HG02981 (cell line): ENCODE data around the gene ILF2.
A peak's percentile ranks its signal among the peaks of the same experiment; 100 is the strongest.
"Not testable (repeated sequence)": the region's sequence is repeated elsewhere in the genome, so short reads cannot be mapped to it uniquely, and the experiment has no call there.

Experiments
- ATAC-seq: cut with Tn5 transposase; IDR thresholded peaks from one replicate; pipeline ENCODE4 v1.9.1; 2021; ENCODE audit warnings: mild to moderate bottlenecking, moderate library complexity; ENCODE audit not compliant: unreplicated experiment

The ILF2 gene

GRCh38 chr1:153670859-153671627, at the start of gene ILF2:
TSS of gene ILF2 (minus strand) at chr1:153670993. CDS start at chr1:153670922, 71 bp downstream.
- peak; percentile 89 for ATAC-seq

- ATAC-seq: no peak
These were observed 46.5 kb upstream of the ILF2 start for GRCh38 chr1:153717330-153717729.

- ATAC-seq: not testable (repeated sequence)
These were observed 45.4 kb upstream of the ILF2 start for GRCh38 chr1:153716211-153716610.

GRCh38 chr1:153711026-153711425, 40.2 kb upstream of the ILF2 start:
- no peak for ATAC-seq

GRCh38 chr1:153705484-153705883, 34.7 kb upstream of the ILF2 start:
- ATAC-seq: no peak

- ATAC-seq: no peak
These were observed 29.0 kb upstream of the ILF2 start for GRCh38 chr1:153699768-153700167.

GRCh38 chr1:153698923-153699714, 28.3 kb upstream of the ILF2 start:
- ATAC-seq: no peak

GRCh38 chr1:153698020-153698922, 27.5 kb upstream of the ILF2 start:
- ATAC-seq: no peak

- no peak for ATAC-seq
These were observed 26.6 kb upstream of the ILF2 start for GRCh38 chr1:153697191-153698019.

GRCh38 chr1:153696741-153697140, 25.9 kb upstream of the ILF2 start:
- no peak for ATAC-seq

- ATAC-seq: no peak
These were observed 22.7 kb upstream of the ILF2 start for GRCh38 chr1:153693466-153693865.

GRCh38 chr1:153688736-153689328, 18.0 kb upstream of the ILF2 start:
- no peak for ATAC-seq

GRCh38 chr1:153688276-153688675, 17.5 kb upstream of the ILF2 start:
- no peak for ATAC-seq

GRCh38 chr1:153687346-153688125, 16.7 kb upstream of the ILF2 start:
- no peak for ATAC-seq

- no peak for ATAC-seq
These were observed 14.9 kb upstream of the ILF2 start for GRCh38 chr1:153685544-153686340.

- ATAC-seq: no peak
These were observed 14.1 kb upstream of the ILF2 start for GRCh38 chr1:153684892-153685291.

GRCh38 chr1:153683854-153684253, 13.1 kb upstream of the ILF2 start:
- no peak for ATAC-seq

GRCh38 chr1:153682730-153683129, 11.9 kb upstream of the ILF2 start:
- no peak for ATAC-seq

- no peak for ATAC-seq
These were observed 9.3 kb upstream of the ILF2 start for GRCh38 chr1:153680120-153680403.
